Anterior cingulate cortex (tissue), 58 donors: ENCODE results near the gene GATA2.

ENCODE experiments used
- DNase-seq, 58 donors: peaks; one replicate each; lab custom pipeline; 2025; lab: John Stamatoyannopoulos, UW

Gene GATA2

GRCh38 chr3:128461731-128462130 is 31.3 kb downstream of the GATA2 start:
- DNase-seq: no peak

GRCh38 chr3:128459461-128459820 is 33.6 kb downstream of the GATA2 start:
- DNase-seq: no peak

- DNase-seq: no peak
Observed at GRCh38 chr3:128458746-128459460, 34.1 kb downstream of the GATA2 start.

GRCh38 chr3:128457937-128458336 is 35.1 kb downstream of the GATA2 start:
- no peak for DNase-seq

- DNase-seq: no peak
Observed at GRCh38 chr3:128456776-128457715, 36.0 kb downstream of the GATA2 start.

- no peak for DNase-seq
Observed at GRCh38 chr3:128455786-128456748, 36.9 kb downstream of the GATA2 start.

- DNase-seq: no peak
Observed at GRCh38 chr3:128455116-128455515, 37.9 kb downstream of the GATA2 start.

GRCh38 chr3:128454310-128454618 is 38.7 kb downstream of the GATA2 start:
- no peak for DNase-seq

- DNase-seq: no peak
Observed at GRCh38 chr3:128453501-128454309, 39.3 kb downstream of the GATA2 start.

GRCh38 chr3:128452678-128453275 is 40.2 kb downstream of the GATA2 start:
- no peak for DNase-seq

- DNase-seq: no peak
Observed at GRCh38 chr3:128452120-128452519, 40.9 kb downstream of the GATA2 start.

GRCh38 chr3:128449111-128449638 is 43.8 kb downstream of the GATA2 start:
- DNase-seq: no peak

- DNase-seq: no peak
Observed at GRCh38 chr3:128448491-128448890, 44.5 kb downstream of the GATA2 start.

- no peak for DNase-seq
Observed at GRCh38 chr3:128447561-128448013, 45.4 kb downstream of the GATA2 start.

- DNase-seq: no peak
Observed at GRCh38 chr3:128446821-128447220, 46.2 kb downstream of the GATA2 start.

- no peak for DNase-seq
Observed at GRCh38 chr3:128445357-128445756, 47.6 kb downstream of the GATA2 start.

- no peak for DNase-seq
Observed at GRCh38 chr3:128443771-128444170, 49.2 kb downstream of the GATA2 start.

- DNase-seq: no peak
Observed at GRCh38 chr3:128442949-128443348, 50.1 kb downstream of the GATA2 start.

GRCh38 chr3:128442070-128442469 is 50.9 kb downstream of the GATA2 start:
- DNase-seq: no peak
